Measurements from ENCODE around the gene ANKRD66. TPM values are rescaled to one million over a fixed set of nuclear protein-coding genes. Genes with fewer than 3 reads are reported as not detected.

ANKRD66 gene
- polyA plus RNA-seq, 1 experiment: not detected

DNA sequence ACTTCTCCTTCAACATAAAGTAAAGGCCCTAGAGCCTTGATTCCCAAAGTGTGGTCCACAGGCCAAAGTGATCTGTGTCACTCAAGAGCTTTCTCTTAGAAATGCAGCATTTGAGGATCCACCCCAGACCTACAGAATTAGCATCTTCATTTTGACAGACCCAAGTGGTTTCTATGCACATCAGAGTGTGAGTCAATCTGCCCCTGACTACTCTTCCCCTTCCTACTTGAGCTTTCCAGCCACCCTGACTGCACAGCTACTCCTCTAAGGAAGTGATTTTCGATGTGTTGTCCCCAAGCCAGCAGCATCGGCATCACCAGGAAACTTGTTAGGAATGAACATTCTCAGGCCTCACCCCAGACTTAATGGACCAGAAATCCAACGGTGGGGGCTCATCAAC, 49.1 kb downstream of the ANKRD66 start:
- DNase-seq (ENCODE audit: low read depth): no peak
- Histone ChIP-seq H3K36me3 (ENCODE audit: control insufficient read depth, insufficient read depth, low read length) (no peaks in the 10 kb centered on the region), H3K4me3 (ENCODE audit: low read depth, low read length) (no peak overlapping the region), H3K27me3 (ENCODE audit: control insufficient read depth, insufficient read depth, low read length) (no peaks in the 10 kb centered on the region)
- TF ChIP-seq, protein P1, sequence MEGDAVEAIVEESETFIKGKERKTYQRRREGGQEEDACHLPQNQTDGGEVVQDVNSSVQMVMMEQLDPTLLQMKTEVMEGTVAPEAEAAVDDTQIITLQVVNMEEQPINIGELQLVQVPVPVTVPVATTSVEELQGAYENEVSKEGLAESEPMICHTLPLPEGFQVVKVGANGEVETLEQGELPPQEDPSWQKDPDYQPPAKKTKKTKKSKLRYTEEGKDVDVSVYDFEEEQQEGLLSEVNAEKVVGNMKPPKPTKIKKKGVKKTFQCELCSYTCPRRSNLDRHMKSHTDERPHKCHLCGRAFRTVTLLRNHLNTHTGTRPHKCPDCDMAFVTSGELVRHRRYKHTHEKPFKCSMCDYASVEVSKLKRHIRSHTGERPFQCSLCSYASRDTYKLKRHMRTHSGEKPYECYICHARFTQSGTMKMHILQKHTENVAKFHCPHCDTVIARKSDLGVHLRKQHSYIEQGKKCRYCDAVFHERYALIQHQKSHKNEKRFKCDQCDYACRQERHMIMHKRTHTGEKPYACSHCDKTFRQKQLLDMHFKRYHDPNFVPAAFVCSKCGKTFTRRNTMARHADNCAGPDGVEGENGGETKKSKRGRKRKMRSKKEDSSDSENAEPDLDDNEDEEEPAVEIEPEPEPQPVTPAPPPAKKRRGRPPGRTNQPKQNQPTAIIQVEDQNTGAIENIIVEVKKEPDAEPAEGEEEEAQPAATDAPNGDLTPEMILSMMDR (IDR thresholded peaks at IDR 0.05; ENCODE audit: insufficient read depth, low read depth, low read length): no peak
- ChIA-PET POLR2A (no interaction called here), CTCF (no interaction called here)

DNA sequence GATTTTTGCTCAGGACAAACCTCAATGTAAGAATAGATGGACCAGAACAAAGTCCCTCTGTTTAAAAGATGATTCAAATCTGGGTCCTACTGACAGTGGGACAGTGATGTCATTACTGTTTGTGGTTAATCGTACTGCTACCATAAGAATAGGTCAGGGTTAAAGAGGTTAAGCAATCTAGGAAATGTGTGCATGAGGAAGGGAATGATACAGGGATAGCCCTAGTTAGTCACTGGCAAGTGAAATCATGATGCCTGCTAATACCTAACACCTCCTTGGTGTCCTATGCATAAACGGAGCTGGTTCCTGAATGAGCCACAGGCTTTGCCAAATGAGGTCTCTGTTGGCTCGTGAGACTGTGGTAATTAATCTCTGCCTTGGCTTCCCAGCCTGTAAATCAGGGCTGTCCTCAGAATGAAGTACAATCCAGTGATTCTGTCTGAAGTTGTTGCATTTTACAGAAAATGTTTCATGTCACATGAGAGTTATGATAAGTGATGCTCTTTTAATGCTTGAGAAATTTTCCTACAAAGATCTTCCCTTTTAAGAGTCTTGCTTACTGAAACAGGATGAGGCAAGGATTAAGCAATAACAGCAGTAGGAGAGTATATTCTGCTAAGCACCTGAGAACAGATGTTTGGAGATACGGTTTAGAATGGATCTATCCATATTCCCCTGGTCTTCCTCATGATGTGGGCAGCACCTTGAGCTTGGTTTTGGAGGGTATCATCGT, 50.3 kb downstream of the ANKRD66 start:
- POLR2A ChIA-PET: no interaction called here
- no peak overlapping the region for H3K4me3 ChIP-seq (ENCODE audit: low read depth, low read length)
- TF ChIP-seq, protein P1 (IDR thresholded peaks at IDR 0.05; ENCODE audit: insufficient read depth, low read depth, low read length): no peak
- no peak for DNase-seq (ENCODE audit: low read depth)
- CTCF ChIA-PET: no interaction called here
- H3K36me3 ChIP-seq (ENCODE audit: control insufficient read depth, insufficient read depth, low read length): no peaks in the 10 kb centered on the region
- no peaks in the 10 kb centered on the region for H3K27me3 ChIP-seq (ENCODE audit: control insufficient read depth, insufficient read depth, low read length)

DNA sequence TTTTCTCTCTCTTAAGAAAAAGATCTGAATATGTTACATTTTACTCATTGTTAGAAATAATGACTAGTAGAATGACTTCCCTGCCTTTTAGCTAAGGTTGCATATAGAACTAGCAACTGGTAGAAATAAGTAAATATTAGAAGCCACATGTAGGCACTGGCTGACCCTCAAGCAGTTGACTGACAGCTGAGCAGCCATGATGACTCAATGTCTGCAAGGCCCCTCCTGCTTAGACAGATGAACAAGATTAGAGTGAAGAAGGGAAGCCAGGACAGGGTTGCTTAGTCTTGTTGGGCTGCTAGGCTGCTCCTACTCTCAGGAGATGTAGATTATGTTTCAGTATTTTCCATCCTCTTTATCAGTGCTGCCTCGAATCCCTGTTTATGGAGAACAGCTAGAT, 52.9 kb downstream of the ANKRD66 start:
- DNase-seq (ENCODE audit: low read depth): no peak
- Histone ChIP-seq H3K4me3 (ENCODE audit: low read depth, low read length) (no peak overlapping the region), H3K36me3 (ENCODE audit: control insufficient read depth, insufficient read depth, low read length) (no peaks in the 10 kb centered on the region), H3K27me3 (ENCODE audit: control insufficient read depth, insufficient read depth, low read length) (no peaks in the 10 kb centered on the region)
- TF ChIP-seq, protein P1 (IDR thresholded peaks at IDR 0.05; ENCODE audit: insufficient read depth, low read depth, low read length): no peak
- ChIA-PET CTCF (no interaction called here), POLR2A (no interaction called here)

DNA sequence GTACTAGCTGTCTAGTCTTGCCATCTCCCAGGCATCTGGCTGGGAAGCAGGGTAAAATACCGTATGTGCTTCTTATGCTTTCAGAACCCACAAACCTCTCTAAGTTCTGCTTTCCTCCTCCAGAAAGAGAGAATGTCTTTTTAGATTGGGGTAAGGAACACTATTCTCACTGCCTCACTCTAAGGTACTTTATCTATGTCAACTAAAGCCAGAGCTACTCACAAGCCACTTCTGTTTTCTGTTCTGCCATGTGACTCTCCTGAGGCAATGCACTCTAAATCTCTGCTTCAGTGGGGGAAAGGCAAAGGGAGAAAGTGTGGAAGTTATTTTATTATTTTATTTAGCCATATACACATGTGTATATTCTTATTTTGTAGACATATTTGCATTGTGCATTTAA, 62.1 kb downstream of the ANKRD66 start:
- ChIA-PET CTCF (no interaction called here), POLR2A (no interaction called here)
- Histone ChIP-seq H3K4me3 (ENCODE audit: low read depth, low read length) (no peak overlapping the region), H3K36me3 (ENCODE audit: control insufficient read depth, insufficient read depth, low read length) (no peaks in the 10 kb centered on the region), H3K27me3 (ENCODE audit: control insufficient read depth, insufficient read depth, low read length) (no peaks in the 10 kb centered on the region)
- TF ChIP-seq, protein P1 (IDR thresholded peaks at IDR 0.05; ENCODE audit: insufficient read depth, low read depth, low read length): no peak
- no peak for DNase-seq (ENCODE audit: low read depth)

Other genes starting within 250 kb of the ANKRD66 start
- 0.05 TPM in 1 of 2 replicates, not detected in the other for gene CYP39A1, start 94.1 kb upstream of the ANKRD66 start, polyA plus RNA-seq (2011; rRNA removed)
- gene SLC25A27, start 94.0 kb upstream of the ANKRD66 start, polyA plus RNA-seq (2011; rRNA removed): 1.6 and 3.9 TPM in 2 replicates
- gene TDRD6, start 59.0 kb upstream of the ANKRD66 start, polyA plus RNA-seq (2011; rRNA removed): not detected in 2 replicates
- not detected in 2 replicates for gene PLA2G7, start 11.6 kb upstream of the ANKRD66 start, polyA plus RNA-seq (2011; rRNA removed)
- gene MEP1A, start 46.5 kb downstream of the ANKRD66 start, polyA plus RNA-seq (2011; rRNA removed): not detected in 2 replicates
- gene ADGRF5, start 175.0 kb downstream of the ANKRD66 start, polyA plus RNA-seq (2011; rRNA removed): not detected in 2 replicates

Data from BJ (cell line).